HEK293 (cell line): ENCODE data around the gene MTMR2.

Source experiments
- GLI2 ChIP-seq: fragments of 450-650 bp; formaldehyde crosslinking; IDR thresholded peaks from 2 replicates; pipeline ENCODE4; 2017; ENCODE audit warnings: missing biosample characterization, missing genetic modification characterization, low read depth, borderline replicate concordance
- KLF7 ChIP-seq: fragments of 450-650 bp; formaldehyde crosslinking; IDR thresholded peaks from 2 replicates; pipeline ENCODE4 v1.5.1; 2016; ENCODE audit warnings: missing biosample characterization, missing genetic modification characterization, borderline replicate concordance
- MZF1 ChIP-seq: fragments of 450-650 bp; formaldehyde crosslinking; IDR thresholded peaks from 2 replicates; pipeline ENCODE4 v1.5.1; 2017; ENCODE audit warnings: missing biosample characterization, missing genetic modification characterization, borderline replicate concordance
- OSR2 ChIP-seq: fragments of 450-650 bp; formaldehyde crosslinking; IDR thresholded peaks from 2 replicates; pipeline ENCODE4 v1.5.1; 2016; ENCODE audit warnings: missing biosample characterization, missing genetic modification characterization
- SALL2 ChIP-seq: fragments of 450-650 bp; formaldehyde crosslinking; IDR thresholded peaks from 2 replicates; pipeline ENCODE4 v1.5.0; 2017; ENCODE audit warnings: missing biosample characterization, mild to moderate bottlenecking, missing genetic modification characterization, borderline replicate concordance
- SCRT1 ChIP-seq: fragments of 450-650 bp; formaldehyde crosslinking; IDR thresholded peaks from 2 replicates; pipeline ENCODE4 v1.5.1; 2016; ENCODE audit warnings: missing biosample characterization, missing genetic modification characterization, borderline replicate concordance
- SCRT2 ChIP-seq: fragments of 450-650 bp; formaldehyde crosslinking; IDR thresholded peaks from 2 replicates; pipeline ENCODE4 v1.5.1; 2016; ENCODE audit warnings: missing biosample characterization, missing genetic modification characterization
- ZBTB20 ChIP-seq: fragments of 450-650 bp; formaldehyde crosslinking; IDR thresholded peaks from 2 replicates; pipeline ENCODE4 v1.5.1; 2016; ENCODE audit warnings: missing biosample characterization, missing genetic modification characterization
- ZIC2 ChIP-seq: fragments of 450-650 bp; formaldehyde crosslinking; IDR thresholded peaks from 2 replicates; pipeline ENCODE4 v1.5.1; 2016; ENCODE audit warnings: missing biosample characterization, missing genetic modification characterization
- ZNF112 ChIP-seq: fragments of 450-650 bp; formaldehyde crosslinking; IDR thresholded peaks from 2 replicates; pipeline ENCODE4 v1.5.0; 2017; ENCODE audit warnings: missing biosample characterization, missing genetic modification characterization
- ZNF140 ChIP-seq: fragments of 450-650 bp; formaldehyde crosslinking; IDR thresholded peaks from 2 replicates; pipeline ENCODE4 v1.5.1; 2016; ENCODE audit warnings: missing biosample characterization, missing genetic modification characterization
- ZNF169 ChIP-seq: fragments of 450-650 bp; formaldehyde crosslinking; IDR thresholded peaks from 2 replicates; pipeline ENCODE4 v1.5.1; 2016; ENCODE audit warnings: missing biosample characterization, missing genetic modification characterization
- ZNF174 ChIP-seq: fragments of 450-650 bp; formaldehyde crosslinking; IDR thresholded peaks from 2 replicates; pipeline ENCODE4 v1.5.0; 2017; ENCODE audit warnings: missing biosample characterization, mild to moderate bottlenecking, missing genetic modification characterization
- ZNF221 ChIP-seq: fragments of 450-650 bp; formaldehyde crosslinking; IDR thresholded peaks from 2 replicates; pipeline ENCODE4 v1.5.1; 2017; ENCODE audit warnings: missing biosample characterization, missing genetic modification characterization, borderline replicate concordance
- ZNF423 ChIP-seq: fragments of 450-650 bp; formaldehyde crosslinking; IDR thresholded peaks from 2 replicates; pipeline ENCODE4 v1.5.1; 2016; ENCODE audit warnings: missing biosample characterization, missing genetic modification characterization
- ZNF529 ChIP-seq: fragments of 450-650 bp; formaldehyde crosslinking; IDR thresholded peaks from 2 replicates; pipeline ENCODE4 v1.5.1; 2017; ENCODE audit warnings: missing genetic modification characterization, missing biosample characterization; ENCODE audit not compliant: insufficient replicate concordance
- ZNF544 ChIP-seq: fragments of 450-650 bp; formaldehyde crosslinking; IDR thresholded peaks from 2 replicates; pipeline ENCODE4 v1.5.0; 2017; ENCODE audit warnings: missing biosample characterization, missing genetic modification characterization
- ZNF629 ChIP-seq: fragments of 450-650 bp; formaldehyde crosslinking; IDR thresholded peaks from 2 replicates; pipeline ENCODE4 v1.5.1; 2017; ENCODE audit warnings: missing biosample characterization, missing genetic modification characterization
- ZNF670 ChIP-seq: fragments of 450-650 bp; formaldehyde crosslinking; IDR thresholded peaks from 2 replicates; pipeline ENCODE4 v1.5.1; 2016; ENCODE audit warnings: missing biosample characterization, missing genetic modification characterization, low read depth
- ZNF785 ChIP-seq: fragments of 450-650 bp; formaldehyde crosslinking; IDR thresholded peaks from 2 replicates; pipeline ENCODE4 v1.5.1; 2016; ENCODE audit warnings: missing biosample characterization, missing genetic modification characterization
- TF ChIP-seq, protein P1 (sequence below): fragments of 450-650 bp; formaldehyde crosslinking; IDR thresholded peaks from 2 replicates; pipeline ENCODE4 v1.5.0; 2017; ENCODE audit warnings: missing biosample characterization, missing genetic modification characterization, borderline replicate concordance
- TF ChIP-seq, protein P2 (sequence below): IDR thresholded peaks from 2 replicates; pipeline ENCODE4 v1.6.1; 2011; ENCODE audit warnings: mild to moderate bottlenecking, low read depth, low read length, borderline replicate concordance
- TF ChIP-seq, protein P3 (sequence below): fragments of 450-650 bp; formaldehyde crosslinking; IDR thresholded peaks from 2 replicates; pipeline ENCODE4 v1.5.1; 2017; ENCODE audit warnings: missing biosample characterization, missing genetic modification characterization
- TF ChIP-seq, protein P4 (sequence below): fragments of 450-650 bp; formaldehyde crosslinking; IDR thresholded peaks from 2 replicates; pipeline ENCODE4 v1.5.1; 2016; ENCODE audit warnings: missing biosample characterization, missing genetic modification characterization
- TF ChIP-seq, protein P5 (sequence below): fragments of 450-650 bp; formaldehyde crosslinking; IDR thresholded peaks from 2 replicates; pipeline ENCODE4 v1.5.1; 2016; ENCODE audit warnings: missing biosample characterization, missing genetic modification characterization
- TF ChIP-seq, protein P6 (sequence below): fragments of 450-650 bp; formaldehyde crosslinking; IDR thresholded peaks from 2 replicates; pipeline ENCODE4 v1.5.1; 2016; ENCODE audit warnings: missing biosample characterization, missing genetic modification characterization, borderline replicate concordance
- TF ChIP-seq, protein P7 (sequence below): fragments of 450-650 bp; formaldehyde crosslinking; IDR thresholded peaks from 2 replicates; pipeline ENCODE4 v1.5.1; 2016; ENCODE audit warnings: missing biosample characterization, missing genetic modification characterization, borderline replicate concordance

MTMR2 gene

DNA sequence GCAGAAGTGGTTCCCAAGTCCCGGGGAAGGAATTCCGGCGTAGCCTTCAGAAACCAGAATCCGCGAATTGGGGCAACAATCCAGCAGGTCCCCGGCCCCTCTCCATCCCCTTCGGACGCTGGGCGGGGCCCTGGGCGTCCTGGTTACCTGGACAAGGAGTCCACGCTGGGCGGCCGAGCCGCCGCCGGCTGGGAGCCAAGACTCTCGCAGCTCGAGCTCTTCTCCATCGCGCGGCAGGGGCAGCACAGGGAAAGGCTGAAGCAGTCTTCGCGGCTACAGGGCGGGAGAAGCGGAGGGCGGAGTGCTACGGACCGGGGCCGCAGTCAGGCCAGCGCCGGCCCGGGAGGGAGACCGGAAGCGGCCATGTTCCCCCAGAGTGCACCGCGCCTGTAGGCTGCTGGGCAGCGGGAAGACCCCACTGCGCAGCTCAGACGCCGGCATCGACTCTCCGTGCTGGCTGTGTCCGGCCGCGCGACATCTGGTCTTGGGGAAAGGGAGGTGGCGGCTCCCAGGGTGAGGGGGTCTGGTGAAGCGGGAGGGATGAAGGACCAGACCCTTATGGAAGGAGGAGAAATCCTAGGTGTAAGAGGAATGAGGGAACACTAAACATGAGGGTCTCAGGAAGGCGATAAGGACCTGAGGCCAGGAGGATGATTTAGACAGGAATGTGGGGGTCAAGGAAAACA is at the start of gene MTMR2 (continued):
- TF ChIP-seq, protein P1, sequence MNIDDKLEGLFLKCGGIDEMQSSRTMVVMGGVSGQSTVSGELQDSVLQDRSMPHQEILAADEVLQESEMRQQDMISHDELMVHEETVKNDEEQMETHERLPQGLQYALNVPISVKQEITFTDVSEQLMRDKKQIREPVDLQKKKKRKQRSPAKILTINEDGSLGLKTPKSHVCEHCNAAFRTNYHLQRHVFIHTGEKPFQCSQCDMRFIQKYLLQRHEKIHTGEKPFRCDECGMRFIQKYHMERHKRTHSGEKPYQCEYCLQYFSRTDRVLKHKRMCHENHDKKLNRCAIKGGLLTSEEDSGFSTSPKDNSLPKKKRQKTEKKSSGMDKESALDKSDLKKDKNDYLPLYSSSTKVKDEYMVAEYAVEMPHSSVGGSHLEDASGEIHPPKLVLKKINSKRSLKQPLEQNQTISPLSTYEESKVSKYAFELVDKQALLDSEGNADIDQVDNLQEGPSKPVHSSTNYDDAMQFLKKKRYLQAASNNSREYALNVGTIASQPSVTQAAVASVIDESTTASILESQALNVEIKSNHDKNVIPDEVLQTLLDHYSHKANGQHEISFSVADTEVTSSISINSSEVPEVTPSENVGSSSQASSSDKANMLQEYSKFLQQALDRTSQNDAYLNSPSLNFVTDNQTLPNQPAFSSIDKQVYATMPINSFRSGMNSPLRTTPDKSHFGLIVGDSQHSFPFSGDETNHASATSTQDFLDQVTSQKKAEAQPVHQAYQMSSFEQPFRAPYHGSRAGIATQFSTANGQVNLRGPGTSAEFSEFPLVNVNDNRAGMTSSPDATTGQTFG: no peak
- TF ChIP-seq ZNF544 (tag by site-specific recombination): no peak
- TF ChIP-seq, protein P2, sequence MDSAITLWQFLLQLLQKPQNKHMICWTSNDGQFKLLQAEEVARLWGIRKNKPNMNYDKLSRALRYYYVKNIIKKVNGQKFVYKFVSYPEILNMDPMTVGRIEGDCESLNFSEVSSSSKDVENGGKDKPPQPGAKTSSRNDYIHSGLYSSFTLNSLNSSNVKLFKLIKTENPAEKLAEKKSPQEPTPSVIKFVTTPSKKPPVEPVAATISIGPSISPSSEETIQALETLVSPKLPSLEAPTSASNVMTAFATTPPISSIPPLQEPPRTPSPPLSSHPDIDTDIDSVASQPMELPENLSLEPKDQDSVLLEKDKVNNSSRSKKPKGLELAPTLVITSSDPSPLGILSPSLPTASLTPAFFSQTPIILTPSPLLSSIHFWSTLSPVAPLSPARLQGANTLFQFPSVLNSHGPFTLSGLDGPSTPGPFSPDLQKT: no peak
- TF ChIP-seq, protein P3, sequence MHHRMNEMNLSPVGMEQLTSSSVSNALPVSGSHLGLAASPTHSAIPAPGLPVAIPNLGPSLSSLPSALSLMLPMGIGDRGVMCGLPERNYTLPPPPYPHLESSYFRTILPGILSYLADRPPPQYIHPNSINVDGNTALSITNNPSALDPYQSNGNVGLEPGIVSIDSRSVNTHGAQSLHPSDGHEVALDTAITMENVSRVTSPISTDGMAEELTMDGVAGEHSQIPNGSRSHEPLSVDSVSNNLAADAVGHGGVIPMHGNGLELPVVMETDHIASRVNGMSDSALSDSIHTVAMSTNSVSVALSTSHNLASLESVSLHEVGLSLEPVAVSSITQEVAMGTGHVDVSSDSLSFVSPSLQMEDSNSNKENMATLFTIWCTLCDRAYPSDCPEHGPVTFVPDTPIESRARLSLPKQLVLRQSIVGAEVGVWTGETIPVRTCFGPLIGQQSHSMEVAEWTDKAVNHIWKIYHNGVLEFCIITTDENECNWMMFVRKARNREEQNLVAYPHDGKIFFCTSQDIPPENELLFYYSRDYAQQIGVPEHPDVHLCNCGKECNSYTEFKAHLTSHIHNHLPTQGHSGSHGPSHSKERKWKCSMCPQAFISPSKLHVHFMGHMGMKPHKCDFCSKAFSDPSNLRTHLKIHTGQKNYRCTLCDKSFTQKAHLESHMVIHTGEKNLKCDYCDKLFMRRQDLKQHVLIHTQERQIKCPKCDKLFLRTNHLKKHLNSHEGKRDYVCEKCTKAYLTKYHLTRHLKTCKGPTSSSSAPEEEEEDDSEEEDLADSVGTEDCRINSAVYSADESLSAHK: no peak
- TF ChIP-seq, protein P4, sequence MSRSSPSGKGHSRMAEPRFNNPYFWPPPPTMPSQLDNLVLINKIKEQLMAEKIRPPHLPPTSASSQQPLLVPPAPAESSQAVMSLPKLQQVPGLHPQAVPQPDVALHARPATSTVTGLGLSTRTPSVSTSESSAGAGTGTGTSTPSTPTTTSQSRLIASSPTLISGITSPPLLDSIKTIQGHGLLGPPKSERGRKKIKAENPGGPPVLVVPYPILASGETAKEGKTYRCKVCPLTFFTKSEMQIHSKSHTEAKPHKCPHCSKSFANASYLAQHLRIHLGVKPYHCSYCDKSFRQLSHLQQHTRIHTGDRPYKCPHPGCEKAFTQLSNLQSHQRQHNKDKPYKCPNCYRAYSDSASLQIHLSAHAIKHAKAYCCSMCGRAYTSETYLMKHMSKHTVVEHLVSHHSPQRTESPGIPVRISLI: no peak
- TF ChIP-seq ZNF423 (tag by site-specific recombination): no peak
- no peak for TF ChIP-seq ZNF670 (tag by site-specific recombination)
- TF ChIP-seq, protein P5, sequence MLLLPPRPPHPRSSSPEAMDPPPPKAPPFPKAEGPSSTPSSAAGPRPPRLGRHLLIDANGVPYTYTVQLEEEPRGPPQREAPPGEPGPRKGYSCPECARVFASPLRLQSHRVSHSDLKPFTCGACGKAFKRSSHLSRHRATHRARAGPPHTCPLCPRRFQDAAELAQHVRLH (tag by site-specific recombination): no peak; the same call in 1 of the 2 replicates
- TF ChIP-seq ZNF785: no peak
- TF ChIP-seq ZNF174 (tag by site-specific recombination): no peak
- no peak for TF ChIP-seq ZNF529 (tag by site-specific recombination)
- no peak for TF ChIP-seq SALL2 (tag by site-specific recombination)
- no peak for TF ChIP-seq ZNF169 (tag by site-specific recombination)
- peak; percentile 86 for TF ChIP-seq ZBTB20 (tag by site-specific recombination)
- no peak for TF ChIP-seq OSR2 (tag by site-specific recombination)
- no peak; the same call in 1 of the 2 replicates for TF ChIP-seq ZIC2
- TF ChIP-seq ZNF221 (tag by site-specific recombination): no peak
- TF ChIP-seq MZF1 (tag by site-specific recombination): peak; percentile 53; the same call in 1 of the 2 replicates
- TF ChIP-seq ZNF140 (tag by site-specific recombination): no peak
- TF ChIP-seq, protein P6, sequence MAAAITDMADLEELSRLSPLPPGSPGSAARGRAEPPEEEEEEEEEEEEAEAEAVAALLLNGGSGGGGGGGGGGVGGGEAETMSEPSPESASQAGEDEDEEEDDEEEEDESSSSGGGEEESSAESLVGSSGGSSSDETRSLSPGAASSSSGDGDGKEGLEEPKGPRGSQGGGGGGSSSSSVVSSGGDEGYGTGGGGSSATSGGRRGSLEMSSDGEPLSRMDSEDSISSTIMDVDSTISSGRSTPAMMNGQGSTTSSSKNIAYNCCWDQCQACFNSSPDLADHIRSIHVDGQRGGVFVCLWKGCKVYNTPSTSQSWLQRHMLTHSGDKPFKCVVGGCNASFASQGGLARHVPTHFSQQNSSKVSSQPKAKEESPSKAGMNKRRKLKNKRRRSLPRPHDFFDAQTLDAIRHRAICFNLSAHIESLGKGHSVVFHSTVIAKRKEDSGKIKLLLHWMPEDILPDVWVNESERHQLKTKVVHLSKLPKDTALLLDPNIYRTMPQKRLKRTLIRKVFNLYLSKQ (tag by site-specific recombination): no peak
- TF ChIP-seq ZNF629: peak; percentile 54
- no peak for TF ChIP-seq ZNF112 (tag by site-specific recombination)
- no peak for TF ChIP-seq SCRT1 (tag by site-specific recombination)
- TF ChIP-seq KLF7 (tag by site-specific recombination): peak; percentile 29; the same call in 1 of the 2 replicates
- TF ChIP-seq SCRT2 (tag by site-specific recombination): peak; percentile 59
- no peak for TF ChIP-seq GLI2
- TF ChIP-seq, protein P7, sequence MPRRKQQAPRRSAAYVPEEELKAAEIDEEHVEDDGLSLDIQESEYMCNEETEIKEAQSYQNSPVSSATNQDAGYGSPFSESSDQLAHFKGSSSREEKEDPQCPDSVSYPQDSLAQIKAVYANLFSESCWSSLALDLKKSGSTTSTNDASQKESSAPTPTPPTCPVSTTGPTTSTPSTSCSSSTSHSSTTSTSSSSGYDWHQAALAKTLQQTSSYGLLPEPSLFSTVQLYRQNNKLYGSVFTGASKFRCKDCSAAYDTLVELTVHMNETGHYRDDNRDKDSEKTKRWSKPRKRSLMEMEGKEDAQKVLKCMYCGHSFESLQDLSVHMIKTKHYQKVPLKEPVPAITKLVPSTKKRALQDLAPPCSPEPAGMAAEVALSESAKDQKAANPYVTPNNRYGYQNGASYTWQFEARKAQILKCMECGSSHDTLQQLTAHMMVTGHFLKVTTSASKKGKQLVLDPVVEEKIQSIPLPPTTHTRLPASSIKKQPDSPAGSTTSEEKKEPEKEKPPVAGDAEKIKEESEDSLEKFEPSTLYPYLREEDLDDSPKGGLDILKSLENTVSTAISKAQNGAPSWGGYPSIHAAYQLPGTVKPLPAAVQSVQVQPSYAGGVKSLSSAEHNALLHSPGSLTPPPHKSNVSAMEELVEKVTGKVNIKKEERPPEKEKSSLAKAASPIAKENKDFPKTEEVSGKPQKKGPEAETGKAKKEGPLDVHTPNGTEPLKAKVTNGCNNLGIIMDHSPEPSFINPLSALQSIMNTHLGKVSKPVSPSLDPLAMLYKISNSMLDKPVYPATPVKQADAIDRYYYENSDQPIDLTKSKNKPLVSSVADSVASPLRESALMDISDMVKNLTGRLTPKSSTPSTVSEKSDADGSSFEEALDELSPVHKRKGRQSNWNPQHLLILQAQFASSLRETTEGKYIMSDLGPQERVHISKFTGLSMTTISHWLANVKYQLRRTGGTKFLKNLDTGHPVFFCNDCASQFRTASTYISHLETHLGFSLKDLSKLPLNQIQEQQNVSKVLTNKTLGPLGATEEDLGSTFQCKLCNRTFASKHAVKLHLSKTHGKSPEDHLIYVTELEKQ: 0 out of 2 replicates have a peak, but pooled peaks have one; percentile 9
